ENCODE results near the gene ARL6IP6.

GRCh38 chr2:152696476-152696875, 21.9 kb upstream of the ARL6IP6 start:
- TF ChIP-seq CTCF (IDR thresholded peaks at IDR 0.05) (no peak), POLR2A (IDR thresholded peaks at IDR 0.05) (no peak)

Data from uterus (tissue), 2 donors.